CD14-positive monocyte (primary cell): Measurements from ENCODE around the gene TRPM8. TPM values are rescaled to one million over a fixed set of nuclear protein-coding genes. Genes with fewer than 3 reads are reported as not detected.

Source experiments
- DNase-seq, 3 donors: peaks; one replicate each; pipeline ENCODE4 v3.0.0-alpha.2; 2011 to 2022
- H2AFZ ChIP-seq: 2 replicates; pipeline ENCODE4 v1.6.0; 2012; ENCODE audit warnings: mild to moderate bottlenecking, low read depth, low read length, inconsistent platforms; ENCODE audit not compliant: insufficient read depth, poor library complexity, severe bottlenecking
- H3K27ac ChIP-seq, 2 donors: 1 replicate in 1 of 2; 2 replicates in 1 of 2; pipeline ENCODE4 v1.5.1; 2012 to 2013; ENCODE audit warnings: low read length in 2 of 2, control low read depth in 1 of 2, inconsistent platforms in 1 of 2, low read depth in 1 of 2, mild to moderate bottlenecking in 1 of 2
- H3K27me3 ChIP-seq, 2 donors: one replicate each; pipeline versions ENCODE4 v1.6.0 to v1.6.1; 2011 to 2013; ENCODE audit warnings: low read length in 2 of 2; ENCODE audit not compliant: control insufficient read depth in 2 of 2, insufficient read depth in 2 of 2
- H3K36me3 ChIP-seq, 2 donors: replicated peaks in 1 of 2; 1 replicate in 1 of 2; 2 replicates in 1 of 2; pipeline versions ENCODE4 v1.5.1 to v1.6.1; 2012 to 2013; ENCODE audit warnings: low read length in 2 of 2, control low read depth in 1 of 2, inconsistent platforms in 1 of 2, mild to moderate bottlenecking in 1 of 2; ENCODE audit not compliant: insufficient read depth in 2 of 2, control insufficient read depth in 1 of 2
- H3K4me1 ChIP-seq, 2 donors: 1 replicate in 1 of 2; 2 replicates in 1 of 2; pipeline versions ENCODE4 v1.5.1 to v1.6.1; 2012 to 2013; ENCODE audit warnings: low read length in 2 of 2, control low read depth in 1 of 2, inconsistent platforms in 1 of 2, mild to moderate bottlenecking in 1 of 2, moderate library complexity in 1 of 2; ENCODE audit not compliant: insufficient read depth in 2 of 2, control insufficient read depth in 1 of 2
- H3K4me2 ChIP-seq: replicated peaks from 2 replicates; pipeline ENCODE3; 2012; ENCODE audit warnings: low read length, moderate library complexity, mild to moderate bottlenecking; ENCODE audit not compliant: poor library complexity, severe bottlenecking; ENCODE audit errors: extremely low read depth
- H3K4me3 ChIP-seq, 3 experiments: fragments of 200-600 bp in 1 of 3; sonication (generic) in 1 of 3; replicated peaks in 1 of 3; 1 replicate in 2 of 3; 2 replicates in 1 of 3; pipeline ENCODE4 v1.5.1; 2011 to 2013; ENCODE audit warnings: low read length in 3 of 3, mild to moderate bottlenecking in 3 of 3, control low read depth in 2 of 3, low read depth in 2 of 3, inconsistent platforms in 1 of 3, moderate library complexity in 1 of 3
- H3K79me2 ChIP-seq: 2 replicates; pipeline ENCODE4 v1.6.0; 2012; ENCODE audit warnings: mild to moderate bottlenecking, control low read depth, inconsistent platforms, low read length, moderate library complexity; ENCODE audit not compliant: insufficient read depth
- H3K9ac ChIP-seq: 2 replicates; pipeline ENCODE4 v1.6.0; 2017; ENCODE audit warnings: low read length, mild to moderate bottlenecking; ENCODE audit not compliant: insufficient read depth, poor library complexity, severe bottlenecking
- H3K9me3 ChIP-seq, 2 donors: replicated peaks in 1 of 2; 1 replicate in 1 of 2; 2 replicates in 1 of 2; pipeline versions ENCODE4 v1.5.1 to v1.6.1; 2012 to 2013; ENCODE audit warnings: low read length in 2 of 2, control low read depth in 1 of 2; ENCODE audit not compliant: control insufficient read depth in 1 of 2, insufficient read depth in 1 of 2
- H4K20me1 ChIP-seq: 2 replicates; pipeline ENCODE4 v1.6.0; 2012; ENCODE audit warnings: mild to moderate bottlenecking, low read length, control low read depth, moderate library complexity; ENCODE audit not compliant: insufficient read depth
- H3K27ac Mint-ChIP-seq, 7 donors: one replicate each; pipeline ENCODE4 v1.8.0; 2020; ENCODE audit warnings: mild to moderate bottlenecking in 7 of 7, mixed read lengths in 7 of 7, moderate library complexity in 6 of 7, inconsistent platforms in 2 of 7
- H3K27me3 Mint-ChIP-seq, 3 donors: one replicate each; pipeline ENCODE4 v1.8.0; 2021 to 2022; ENCODE audit warnings: low read depth in 3 of 3, mild to moderate bottlenecking in 3 of 3, mixed read lengths in 3 of 3, moderate library complexity in 3 of 3, inconsistent platforms in 1 of 3
- H3K36me3 Mint-ChIP-seq, 2 donors: one replicate each; pipeline ENCODE4 v1.8.0; 2020; ENCODE audit warnings: mixed read lengths in 2 of 2, inconsistent platforms in 1 of 2, mild to moderate bottlenecking in 1 of 2
- H3K4me1 Mint-ChIP-seq: one replicate; pipeline ENCODE4 v1.8.0; 2020; ENCODE audit warnings: mild to moderate bottlenecking, mixed read lengths
- H3K4me3 Mint-ChIP-seq, 2 donors: one replicate each; pipeline ENCODE4 v1.8.0; 2020; ENCODE audit warnings: mild to moderate bottlenecking in 2 of 2, mixed read lengths in 2 of 2, moderate library complexity in 1 of 2
- H3K9me3 Mint-ChIP-seq, 7 donors: one replicate each; pipeline ENCODE4 v1.8.0; 2020 to 2022; ENCODE audit warnings: mixed read lengths in 7 of 7, mild to moderate bottlenecking in 6 of 7, moderate library complexity in 6 of 7, inconsistent platforms in 2 of 7
- CTCF ChIP-seq: fragments of 200-600 bp; IDR thresholded peaks from one replicate; pipeline ENCODE4 v1.8.0; 2022; ENCODE audit warnings: antibody characterized with exemption, mild to moderate bottlenecking
- WGBS: methylation state at CpG from one replicate; pipeline ENCODE4 v1.1.5; 2013; ENCODE audit warnings: missing lambda C conversion rate; ENCODE audit not compliant: insufficient coverage; 5-methylcytosine and 5-hydroxymethylcytosine counted together
- intact Hi-C, 2 donors: fragments of 100-400 bp; cut with micrococcal nuclease; formaldehyde crosslinking; loops; one replicate each; pipeline versions ENCODE4 v1.15.0 to v1.15.1; 2023
- polyA plus RNA-seq, 3 donors: library from polyadenylated mRNA; depleted of rRNA in 1 of 3; unstranded in 2 of 3; stranded (reverse) in 1 of 3; fragments of 300-500 nt in 2 of 3; fragments of >200 nt in 1 of 3; fragmentation: Illumina TruSeq in 2 of 3; gene quantifications; 1 replicate in 2 of 3; 2 replicates in 1 of 3; pipeline ENCODE4 v1.2.3, GENCODE V29; 2012 to 2021

Gene TRPM8
- polyA plus RNA-seq, 3 donors, result not detected

- no CpG with 5 or more reads among the region's 1 CpG for WGBS
- H3K36me3 ChIP-seq, result no peaks in the 10 kb centered on the region
- H2AFZ ChIP-seq, result no peak overlapping the region
- TF ChIP-seq CTCF, result no peak
- Mint-ChIP-seq H3K27ac (no peak overlapping the region), H3K27me3 (peaks cover 0 to 9% (median 3%) of the 10 kb centered on the region in 3 donors), H3K9me3 (peaks cover 0 to 1% (median 0%) of the 10 kb centered on the region in 7 donors), H3K4me1 (no peaks in the 10 kb centered on the region), H3K4me3 (no peak overlapping the region), H3K36me3 (no peaks in the 10 kb centered on the region)
- intact Hi-C loops, result no loop called here
- no peaks in the 10 kb centered on the region for H3K79me2 ChIP-seq
- H3K9me3 ChIP-seq, result no peaks in the 10 kb centered on the region
- H3K27ac ChIP-seq, result no peak overlapping the region
- no peak overlapping the region for H3K4me2 ChIP-seq
- H3K4me3 ChIP-seq, result no peak overlapping the region
- H3K27me3 ChIP-seq, result no peaks in the 10 kb centered on the region
- no peaks in the 10 kb centered on the region for H4K20me1 ChIP-seq
- H3K4me1 ChIP-seq, result no peaks in the 10 kb centered on the region
- no peak for DNase-seq
- H3K9ac ChIP-seq, result no peak overlapping the region
These were observed 76.3 kb downstream of the TRPM8 start for GRCh38 chr2:233993461-233993860.

DNA sequence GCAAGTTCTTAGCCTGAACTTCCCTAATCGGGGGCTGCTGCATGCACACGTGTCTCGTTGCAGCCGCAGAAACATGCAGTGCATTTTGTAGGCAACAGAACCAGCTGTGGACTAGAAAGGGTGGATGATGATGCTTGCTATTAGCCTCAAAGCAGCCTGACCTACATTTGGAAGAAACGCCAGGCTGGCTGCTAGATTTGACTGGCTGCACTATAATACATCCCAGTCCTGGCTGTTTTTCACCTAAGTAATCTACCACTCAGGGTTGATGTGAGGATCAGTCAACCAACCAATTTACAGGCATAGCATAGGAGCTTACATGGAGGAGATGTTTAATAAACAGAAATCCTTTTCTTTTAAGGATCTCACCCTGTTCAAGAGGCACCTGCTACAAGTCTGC, 77.0 kb downstream of the TRPM8 start:
- Histone ChIP-seq H3K27ac (no peak overlapping the region), H3K4me2 (no peak overlapping the region), H2AFZ (no peak overlapping the region), H3K4me3 (no peak overlapping the region), H4K20me1 (no peaks in the 10 kb centered on the region), H3K79me2 (no peaks in the 10 kb centered on the region), H3K36me3 (no peaks in the 10 kb centered on the region), H3K4me1 (no peaks in the 10 kb centered on the region), H3K9ac (no peak overlapping the region), H3K9me3 (no peaks in the 10 kb centered on the region), H3K27me3 (no peaks in the 10 kb centered on the region)
- DNase-seq, result no peak
- no CpG with 5 or more reads among the region's 5 CpGs for WGBS
- Mint-ChIP-seq H3K4me1 (no peaks in the 10 kb centered on the region), H3K36me3 (no peaks in the 10 kb centered on the region), H3K4me3 (no peak overlapping the region), H3K9me3 (peaks cover 0 to 1% (median 0%) of the 10 kb centered on the region in 7 donors), H3K27ac (no peak overlapping the region), H3K27me3 (peaks cover 3 to 9% (median 3%) of the 10 kb centered on the region in 3 donors)
- no peak for TF ChIP-seq CTCF
- intact Hi-C loops, result no loop called here
